HepG2 (cell line): ENCODE results near the gene MATR3. TPM values are rescaled to one million over a fixed set of nuclear protein-coding genes. Genes with fewer than 3 reads are reported as not detected.

Source experiments
- DNMT3B ChIP-seq: conservative IDR thresholded peaks from 2 replicates; pipeline ENCODE4 v1.6.1; 2016; ENCODE audit warnings: missing biosample characterization, control low read depth
- ELF3 ChIP-seq: IDR thresholded peaks from 2 replicates; pipeline ENCODE4 v1.6.1; 2016; ENCODE audit warnings: missing genetic modification reagents, missing compliant biosample characterization
- FOXC1 ChIP-seq: sonication (generic); formaldehyde crosslinking; IDR thresholded peaks from 2 replicates; pipeline ENCODE4 v1.8.0; 2022; ENCODE audit warnings: mild to moderate bottlenecking, missing genetic modification reagents, borderline replicate concordance
- KLF13 ChIP-seq: sonication (generic); formaldehyde crosslinking; IDR thresholded peaks from 2 replicates; pipeline ENCODE4 v1.4.0; 2020; ENCODE audit warnings: mild to moderate bottlenecking, missing genetic modification reagents
- MAFF ChIP-seq: IDR thresholded peaks from 2 replicates; pipeline ENCODE4 v1.6.1; 2011; ENCODE audit warnings: low read depth, low read length, improper control_type of control experiment
- MAFK ChIP-seq, 2 experiments: IDR thresholded peaks in 1 of 2; conservative IDR thresholded peaks in 1 of 2; 2 replicates each; pipeline ENCODE4 v1.6.1; 2011; ENCODE audit warnings: improper control_type of control experiment in 2 of 2, low read length in 2 of 2
- MAZ ChIP-seq, 2 experiments: sonication (generic) in 1 of 2; formaldehyde crosslinking in 1 of 2; IDR thresholded peaks; 2 replicates each; pipeline versions ENCODE4 v1.5.0 to v1.6.1; 2012 to 2020; ENCODE audit warnings: low read depth in 2 of 2, mild to moderate bottlenecking in 2 of 2, borderline replicate concordance in 1 of 2, improper control_type of control experiment in 1 of 2, low read length in 1 of 2, missing genetic modification reagents in 1 of 2, moderate library complexity in 1 of 2
- NCOA5 ChIP-seq: sonication (generic); formaldehyde crosslinking; IDR thresholded peaks from 2 replicates; pipeline ENCODE4 v1.4.0; 2020; ENCODE audit warnings: missing genetic modification reagents
- RBAK ChIP-seq: sonication (generic); formaldehyde crosslinking; IDR thresholded peaks from 2 replicates; pipeline ENCODE4 v1.5.1; 2020; ENCODE audit warnings: mild to moderate bottlenecking, missing genetic modification reagents
- REXO4 ChIP-seq: sonication (generic); formaldehyde crosslinking; IDR thresholded peaks from 2 replicates; pipeline ENCODE4 v1.8.0; 2022; ENCODE audit warnings: missing genetic modification reagents, mild to moderate bottlenecking, borderline replicate concordance
- SKI ChIP-seq: fragments of 450-650 bp; IDR thresholded peaks from one replicate; pipeline ENCODE4 v1.6.1; 2018; ENCODE audit warnings: mild to moderate bottlenecking; ENCODE audit not compliant: partially characterized antibody
- SNAPC4 ChIP-seq: sonication (generic); formaldehyde crosslinking; IDR thresholded peaks from 2 replicates; pipeline ENCODE4 v1.4.0; 2020; ENCODE audit warnings: mild to moderate bottlenecking, missing genetic modification reagents
- SRSF4 ChIP-seq: fragments of 200-400 bp; formaldehyde crosslinking; IDR thresholded peaks from one replicate; pipeline ENCODE4 v1.6.1; 2018; ENCODE audit warnings: mild to moderate bottlenecking, low read depth, low read length, moderate library complexity; ENCODE audit not compliant: poor library complexity, severe bottlenecking
- TAF1 ChIP-seq: sonication (generic); formaldehyde crosslinking; IDR thresholded peaks from 2 replicates; pipeline ENCODE4 v1.4.0; 2020; ENCODE audit warnings: missing genetic modification reagents
- ZGPAT ChIP-seq: IDR thresholded peaks from 2 replicates; pipeline ENCODE4 v1.6.1; 2016; ENCODE audit warnings: mild to moderate bottlenecking
- ZNF101 ChIP-seq: sonication (generic); formaldehyde crosslinking; IDR thresholded peaks from 2 replicates; pipeline ENCODE4 v1.4.0; 2020; ENCODE audit warnings: mild to moderate bottlenecking, low read depth, missing genetic modification reagents, borderline replicate concordance
- ZNF335 ChIP-seq: sonication (generic); formaldehyde crosslinking; IDR thresholded peaks from 2 replicates; pipeline ENCODE4 v1.4.0; 2020; ENCODE audit warnings: missing genetic modification reagents
- ZNF749 ChIP-seq: sonication (generic); formaldehyde crosslinking; IDR thresholded peaks from 2 replicates; pipeline ENCODE4 v1.8.0; 2022; ENCODE audit warnings: mild to moderate bottlenecking, missing genetic modification reagents, moderate library complexity, borderline replicate concordance
- ZSCAN25 ChIP-seq: sonication (generic); formaldehyde crosslinking; IDR thresholded peaks from 2 replicates; pipeline ENCODE4 v1.8.0; 2022; ENCODE audit warnings: mild to moderate bottlenecking, missing genetic modification reagents
- polyA plus RNA-seq, 8 experiments: library from polyadenylated mRNA; depleted of rRNA in 3 of 8; stranded (reverse) in 7 of 8; unstranded in 1 of 8; fragments of >200 nt; fragmentation: Illumina TruSeq in 4 of 8; extraction: Trizol in 4 of 8; gene quantifications; 2 replicates each; pipeline versions ENCODE4 v1.2.1 to v1.2.3, GENCODE V29; 2011 to 2016; ENCODE audit warnings: low read depth in 4 of 8, missing spikeins in 1 of 8, mixed read lengths in 1 of 8; ENCODE audit not compliant: insufficient read depth in 1 of 8
- total RNA-seq, 5 experiments: library from RNA; depleted of rRNA; stranded (reverse); fragments of >200 nt; fragmentation: Illumina TruSeq; extraction: Trizol; gene quantifications; 2 replicates each; pipeline ENCODE4 v1.2.3, GENCODE V29; 2016; ENCODE audit warnings: low read depth in 1 of 5
- TF ChIP-seq, protein P1 (sequence below): sonication (generic); formaldehyde crosslinking; IDR thresholded peaks from 2 replicates; pipeline ENCODE4 v1.5.0; 2020; ENCODE audit warnings: missing genetic modification reagents

The MATR3 gene
- total and polyA plus RNA-seq, 2 of the 13 experiments (the other 11 are each of a cell fraction or from before 2014, with no cell fraction given): 94.2 to 341 TPM

DNA sequence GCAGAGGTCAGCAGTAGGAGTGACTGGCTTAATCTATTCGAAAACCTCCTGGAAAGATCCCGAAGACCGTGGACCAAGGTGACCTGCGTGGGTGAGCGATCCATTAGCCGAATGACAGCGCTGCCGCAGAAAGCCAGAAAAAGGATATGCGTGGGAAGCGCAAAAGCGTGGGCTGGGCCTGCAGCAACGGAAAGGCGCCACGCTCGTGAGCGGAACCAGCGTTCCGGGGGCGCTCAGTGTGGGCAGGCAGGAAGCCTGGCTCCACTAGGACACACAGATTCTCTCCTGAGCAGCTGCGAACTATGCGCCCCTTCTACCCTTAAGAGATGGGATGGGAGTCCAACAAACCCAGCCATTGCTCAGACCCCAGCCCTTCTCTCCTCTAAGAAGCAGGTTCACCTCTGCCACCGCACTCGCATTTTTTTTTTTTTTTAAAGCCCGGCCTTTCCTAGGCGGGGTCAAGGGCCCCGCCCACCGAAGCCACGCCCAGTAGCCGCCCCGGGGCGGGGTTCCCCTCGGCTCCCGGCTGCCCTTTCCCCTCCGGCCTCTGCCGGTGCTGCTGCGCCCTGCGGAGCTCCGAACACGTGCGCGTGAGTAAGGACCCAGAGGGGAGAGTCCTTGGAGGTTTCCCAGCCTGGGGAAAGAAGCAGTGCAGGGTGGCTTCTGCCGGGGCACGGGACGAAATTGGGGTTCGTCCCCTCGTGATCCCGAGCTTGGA lies 19.8 kb upstream of the MATR3 start (continued):
- TF ChIP-seq DNMT3B (CRISPR knock-in tag) (peak; percentile 64), ZSCAN25 (CRISPR knock-in tag) (no peak; the same call in 1 of the 2 replicates), RBAK (CRISPR knock-in tag) (no peak), ZNF335 (CRISPR knock-in tag) (no peak), REXO4 (no peak), TAF1 (CRISPR knock-in tag) (peak; percentile 97), SRSF4 (no peak), ZGPAT (CRISPR knock-in tag) (peak; percentile 68), ZNF749 (CRISPR knock-in tag) (no peak), MAZ (IDR thresholded peaks at IDR 0.05; ENCODE audit: borderline replicate concordance, low read depth, low read length) (no peak), MAZ (CRISPR knock-in tag; IDR thresholded peaks at IDR 0.05; ENCODE audit: low read depth) (peak; percentile 85), FOXC1 (CRISPR knock-in tag) (no peak), NCOA5 (CRISPR knock-in tag) (0 out of 2 replicates have a peak, but pooled peaks have one; percentile 23), SNAPC4 (CRISPR knock-in tag) (no peak), SKI (no peak), MAFF (no peak), KLF13 (no peak), MAFK (conservative IDR thresholded peaks at IDR 0.05 in 1 of 2, IDR thresholded peaks at IDR 0.05 in 1 of 2; ENCODE audit: low read length in 2 of 2) (no peak), ELF3 (CRISPR knock-in tag) (0 out of 2 replicates have a peak, but pooled peaks have one; percentile 30), ZNF101 (CRISPR knock-in tag) (no peak)
- TF ChIP-seq, protein P1, sequence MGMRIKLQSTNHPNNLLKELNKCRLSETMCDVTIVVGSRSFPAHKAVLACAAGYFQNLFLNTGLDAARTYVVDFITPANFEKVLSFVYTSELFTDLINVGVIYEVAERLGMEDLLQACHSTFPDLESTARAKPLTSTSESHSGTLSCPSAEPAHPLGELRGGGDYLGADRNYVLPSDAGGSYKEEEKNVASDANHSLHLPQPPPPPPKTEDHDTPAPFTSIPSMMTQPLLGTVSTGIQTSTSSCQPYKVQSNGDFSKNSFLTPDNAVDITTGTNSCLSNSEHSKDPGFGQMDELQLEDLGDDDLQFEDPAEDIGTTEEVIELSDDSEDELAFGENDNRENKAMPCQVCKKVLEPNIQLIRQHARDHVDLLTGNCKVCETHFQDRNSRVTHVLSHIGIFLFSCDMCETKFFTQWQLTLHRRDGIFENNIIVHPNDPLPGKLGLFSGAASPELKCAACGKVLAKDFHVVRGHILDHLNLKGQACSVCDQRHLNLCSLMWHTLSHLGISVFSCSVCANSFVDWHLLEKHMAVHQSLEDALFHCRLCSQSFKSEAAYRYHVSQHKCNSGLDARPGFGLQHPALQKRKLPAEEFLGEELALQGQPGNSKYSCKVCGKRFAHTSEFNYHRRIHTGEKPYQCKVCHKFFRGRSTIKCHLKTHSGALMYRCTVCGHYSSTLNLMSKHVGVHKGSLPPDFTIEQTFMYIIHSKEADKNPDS: no peak
